T47D (cell line): ENCODE measurements around the gene SLC38A10.
A peak's percentile ranks its signal among the peaks of the same experiment; 100 is the strongest.

Source experiments
- DNase-seq, 2 experiments: peaks; one replicate each; pipeline versions ENCODE4 v3.0.0 to v3.0.0-alpha.2; 2011 to 2012; ENCODE audit warnings: low read depth in 1 of 2, low spot score in 1 of 2
- JUND ChIP-seq: IDR thresholded peaks from 2 replicates; pipeline ENCODE4 v1.6.1; 2012; ENCODE audit warnings: low read depth
- in situ Hi-C: cut with HindIII; loops from 2 replicates; pipeline ENCODE4 v1.10.0; 2016; ENCODE audit warnings: low sequenced_read_pairs, low pct_unique_long_range_greater_than_20kb

The SLC38A10 gene

DNA sequence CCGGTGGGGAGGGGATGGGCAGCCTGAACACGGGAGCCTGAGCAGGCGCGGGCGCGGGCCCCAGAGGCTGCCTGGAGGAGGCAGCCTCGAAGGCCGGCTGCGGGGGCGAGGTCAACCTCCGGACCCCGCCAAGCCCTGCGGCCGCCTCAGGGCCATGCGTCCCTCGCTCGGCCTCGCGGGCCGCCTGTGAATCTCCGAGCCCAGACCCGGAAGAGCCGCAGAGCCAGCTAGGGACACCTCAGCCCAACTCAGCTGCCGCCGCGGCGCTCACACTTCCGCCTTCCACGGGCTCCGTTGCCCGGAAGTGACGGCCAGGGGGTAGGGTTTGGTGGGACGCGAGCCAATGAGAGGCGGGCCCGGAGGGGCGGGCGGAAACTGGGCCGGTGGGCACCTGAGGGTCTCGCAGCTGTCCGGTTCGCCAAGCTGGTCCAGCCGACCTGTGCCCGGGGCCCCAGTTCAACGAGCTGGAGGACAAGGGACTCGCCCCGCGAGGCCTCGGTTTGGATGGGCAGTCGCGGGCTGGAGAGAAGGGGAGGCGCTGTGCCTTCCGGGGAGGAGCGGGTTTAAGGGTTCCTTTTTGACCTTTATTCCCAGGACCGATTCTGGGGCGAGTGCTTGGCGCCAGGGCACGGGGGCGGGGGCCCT, at the start of gene SLC38A10:
SLC38A10 (minus strand) TSS at position 277 of the 645 bp plus-strand sequence. CDS start 386 bp downstream, outside the sequence.
- DNase-seq = peak; percentile 89 to 99
- in situ Hi-C loops = no loop called here
- no peak for TF ChIP-seq JUND

DNA sequence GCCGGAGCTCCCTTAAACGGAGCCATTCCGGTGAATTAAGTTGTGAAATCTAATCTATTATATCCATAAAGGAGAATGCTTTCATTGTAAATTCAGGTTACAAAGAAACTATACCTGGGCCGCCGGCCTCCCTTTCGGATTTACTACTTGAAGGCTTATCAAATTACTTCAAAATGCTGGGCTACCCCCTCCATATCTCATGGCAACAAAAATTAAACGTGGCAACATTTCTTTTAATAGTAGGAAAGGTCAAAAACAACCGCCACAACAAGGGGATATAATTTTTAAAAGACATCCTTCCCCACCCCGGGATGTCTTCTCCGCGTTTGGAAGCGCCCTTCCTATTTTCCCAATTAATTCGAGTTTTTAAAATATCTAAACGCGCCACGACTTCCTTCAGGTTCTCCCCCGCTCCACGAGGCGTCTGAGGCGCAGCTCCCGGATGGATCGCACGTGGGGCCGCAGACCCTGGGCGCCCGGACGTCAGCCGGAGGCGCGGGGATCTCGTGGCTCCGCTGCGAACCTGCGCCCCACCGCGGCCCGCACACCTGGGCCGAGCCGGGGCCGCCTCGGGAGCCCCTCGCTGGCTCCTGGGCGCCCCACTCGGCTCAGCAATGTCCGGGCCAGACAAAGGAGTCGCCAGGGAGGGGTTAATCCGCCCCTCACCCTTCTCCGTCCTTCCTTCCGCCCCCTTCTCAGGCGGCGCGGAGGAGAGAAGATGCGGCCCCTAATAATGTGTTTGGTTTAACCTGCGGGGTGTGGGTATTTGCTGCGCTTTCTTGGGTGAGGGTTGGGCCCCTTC, 47.4 kb upstream of the SLC38A10 start:
- TF ChIP-seq JUND = no peak
- in situ Hi-C loops = no loop called here
- no peak for DNase-seq

DNA sequence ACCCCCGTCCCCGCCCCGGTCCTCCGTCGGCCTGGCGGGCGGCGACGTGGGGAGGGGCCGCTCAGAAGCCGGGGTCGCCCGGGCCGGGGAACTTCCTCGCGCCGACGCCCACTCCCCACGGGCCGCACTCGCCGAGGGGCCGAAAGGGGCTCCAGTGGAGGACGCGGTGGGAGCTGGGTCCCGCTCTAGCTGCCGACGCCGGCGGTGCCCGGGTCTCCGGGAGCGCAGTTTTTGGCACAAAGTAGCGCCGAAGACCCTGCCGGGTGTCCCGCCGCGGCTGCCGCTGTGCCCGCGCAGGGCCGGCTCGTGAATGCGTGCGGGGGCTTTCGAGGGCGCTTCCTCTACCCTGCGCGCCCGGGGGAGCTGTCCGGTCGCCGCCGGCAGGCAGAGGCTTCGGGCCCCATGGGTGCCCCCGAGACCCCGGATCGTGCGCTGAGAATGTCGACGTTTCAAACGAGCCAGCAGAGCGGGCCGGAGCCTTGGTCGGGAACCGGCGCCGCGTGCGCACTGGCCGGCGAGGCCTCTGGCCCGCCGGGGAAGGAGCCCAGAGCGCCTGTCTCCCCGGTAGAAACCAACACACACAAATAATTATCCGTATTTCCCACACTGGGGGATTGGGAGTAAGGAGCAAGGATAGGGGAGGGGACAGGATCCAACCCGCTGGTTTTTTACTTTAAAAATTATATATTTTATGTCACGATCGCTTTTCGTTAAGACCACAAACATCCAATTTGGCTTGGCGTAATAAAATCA, 46.6 kb upstream of the SLC38A10 start:
- in situ Hi-C loops = no loop called here
- no peak for TF ChIP-seq JUND
- DNase-seq = no peak

DNA sequence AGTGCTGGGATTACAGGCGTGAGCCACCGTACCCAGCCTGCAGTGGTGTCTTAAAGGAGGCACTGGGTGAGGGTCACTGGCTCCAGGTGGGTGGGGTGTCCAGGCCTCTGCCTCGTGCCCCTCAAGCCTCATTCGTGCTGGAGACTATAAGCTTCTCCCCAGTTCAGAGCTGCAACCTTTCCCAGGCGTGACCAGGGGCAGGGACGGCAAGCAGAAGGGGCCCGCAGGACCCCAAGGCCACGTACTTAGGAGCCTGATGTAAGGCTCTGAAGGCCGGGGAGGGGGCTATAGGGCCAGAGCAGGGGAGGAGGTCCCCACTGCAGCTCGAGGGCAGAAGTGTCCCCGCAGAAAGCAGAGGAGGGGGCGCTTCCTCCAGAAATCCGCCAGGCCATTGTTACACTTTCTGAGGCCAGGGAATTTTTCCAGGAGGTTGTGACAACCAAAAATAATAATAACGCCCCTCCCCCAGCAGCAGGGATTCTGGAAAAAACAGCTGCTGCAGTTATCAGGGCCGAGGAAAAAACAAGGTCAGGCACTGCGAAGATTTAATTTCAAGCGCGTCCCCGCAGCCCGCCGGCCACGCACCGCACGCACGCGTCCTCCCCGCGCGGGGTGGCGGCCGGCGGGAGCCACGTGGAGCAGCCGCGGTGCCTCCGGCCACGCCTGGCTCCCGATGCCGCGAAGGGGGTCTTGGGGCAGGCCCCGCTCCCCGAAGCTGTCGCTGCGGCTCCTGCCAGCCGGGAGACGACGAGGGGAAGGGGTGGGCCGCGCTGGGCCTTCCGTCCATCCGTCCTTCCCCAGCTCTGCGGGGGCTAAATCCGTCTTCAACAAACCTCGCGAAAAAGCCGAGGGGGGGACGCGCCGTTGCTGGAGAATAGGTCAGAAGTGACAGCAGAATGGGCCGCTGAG, 45.8 kb upstream of the SLC38A10 start:
- in situ Hi-C loops = no loop called here
- no peak for TF ChIP-seq JUND
- no peak for DNase-seq

DNA sequence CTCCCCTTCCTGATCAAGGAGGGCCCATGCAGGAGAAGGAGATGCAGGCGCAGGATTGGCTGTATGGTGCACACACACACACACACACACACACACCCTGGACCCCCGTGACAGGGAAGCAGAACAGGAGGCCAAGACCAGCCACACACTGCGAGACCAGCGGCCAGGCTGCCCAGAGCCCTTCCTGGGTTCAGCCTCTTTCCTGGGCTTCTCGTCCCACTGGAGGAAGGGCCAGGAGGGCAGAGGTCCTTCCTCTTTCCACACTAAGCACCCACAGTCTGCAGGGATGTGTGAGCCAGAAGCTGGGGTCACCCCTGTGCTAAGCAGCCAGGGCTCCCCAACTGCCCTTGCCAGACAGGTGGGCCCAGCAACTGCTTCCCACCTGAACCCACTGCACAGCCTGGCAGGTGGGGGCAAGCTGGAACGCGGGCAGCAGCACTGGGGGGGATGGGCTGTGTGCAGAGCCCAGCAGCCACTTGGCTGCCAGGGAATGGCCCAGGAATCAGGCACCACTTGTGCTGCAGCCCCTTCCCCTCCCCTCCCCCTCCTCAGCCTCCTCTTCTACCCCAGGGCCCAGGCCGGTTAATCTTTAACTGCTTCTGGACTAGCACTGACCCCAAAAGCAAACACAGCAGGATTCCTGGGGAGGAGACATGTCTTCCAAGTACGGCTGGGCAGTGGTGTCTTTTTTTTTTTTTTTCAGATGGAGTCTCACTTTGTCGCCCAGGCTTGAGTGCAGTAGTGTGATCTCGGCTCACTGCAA, 44.6 kb upstream of the SLC38A10 start:
- TF ChIP-seq JUND = no peak
- in situ Hi-C loops = no loop called here
- DNase-seq = no peak

DNA sequence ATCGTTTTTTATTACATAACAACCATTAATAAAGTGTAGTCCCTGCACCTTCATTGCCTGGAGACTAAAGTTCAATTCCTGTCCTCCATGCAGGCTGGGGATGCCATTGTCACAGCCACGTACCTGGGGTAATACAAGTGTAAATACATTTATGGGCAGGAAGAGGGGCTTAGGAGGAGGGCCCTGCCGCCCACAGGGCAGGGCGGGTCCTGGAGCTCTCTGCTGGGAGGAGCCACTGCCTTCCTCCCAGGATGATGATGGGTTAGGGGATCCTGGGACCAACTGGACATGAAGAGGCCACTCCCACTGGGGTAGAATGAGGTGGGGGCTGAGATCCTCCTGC, 44.1 kb upstream of the SLC38A10 start:
- no peak for DNase-seq
- TF ChIP-seq JUND = no peak

DNA sequence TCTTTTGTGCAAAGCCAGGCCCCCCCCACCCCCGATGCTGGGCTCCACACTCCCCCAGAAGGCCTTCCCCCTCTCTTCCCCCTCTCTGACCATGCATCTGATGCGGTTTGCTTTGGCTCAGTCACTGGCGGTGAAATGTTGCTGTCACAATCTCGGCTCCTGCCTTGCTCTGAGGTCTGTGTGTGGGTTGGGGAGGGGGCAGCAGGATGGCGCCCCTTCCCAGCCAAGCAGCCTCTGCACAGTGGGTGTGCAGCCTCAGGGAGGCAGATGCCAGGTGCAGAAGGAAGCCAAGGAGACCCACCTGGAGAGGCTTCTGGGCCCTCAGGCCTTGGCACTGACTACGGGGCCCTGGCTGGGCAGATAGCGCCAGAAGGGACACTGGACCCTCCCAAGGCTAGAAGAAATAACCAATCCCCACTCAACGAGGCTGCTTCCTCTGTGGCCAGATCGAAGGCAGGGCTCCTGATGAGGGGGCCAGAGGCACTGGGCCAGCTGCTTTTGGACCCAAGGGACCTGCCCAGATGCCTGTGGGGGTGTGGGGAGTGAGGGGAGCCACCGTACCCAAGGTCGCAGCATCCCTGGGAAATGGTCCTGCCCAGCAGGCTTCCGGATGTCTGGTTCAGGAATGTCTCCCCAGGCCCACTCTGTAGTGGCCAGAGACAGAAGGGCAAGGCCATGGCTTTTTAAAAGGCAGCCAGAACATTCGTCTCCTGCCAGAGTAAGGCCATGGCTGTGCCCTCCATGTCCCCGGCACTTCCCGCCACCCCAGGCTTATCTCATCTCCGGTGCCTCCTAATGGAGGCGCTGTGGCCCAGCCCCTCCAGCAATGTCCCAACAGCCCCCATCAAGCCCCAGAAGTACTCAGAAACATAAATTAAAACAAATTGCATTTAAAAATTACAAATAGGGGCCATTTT, 43.4 kb upstream of the SLC38A10 start:
- no peak for TF ChIP-seq JUND
- no peak for DNase-seq
- in situ Hi-C loops = no loop called here

More for the DNA sequence above, 44.1 kb upstream of the SLC38A10 start:
- in situ Hi-C loops = no loop called here

DNA sequence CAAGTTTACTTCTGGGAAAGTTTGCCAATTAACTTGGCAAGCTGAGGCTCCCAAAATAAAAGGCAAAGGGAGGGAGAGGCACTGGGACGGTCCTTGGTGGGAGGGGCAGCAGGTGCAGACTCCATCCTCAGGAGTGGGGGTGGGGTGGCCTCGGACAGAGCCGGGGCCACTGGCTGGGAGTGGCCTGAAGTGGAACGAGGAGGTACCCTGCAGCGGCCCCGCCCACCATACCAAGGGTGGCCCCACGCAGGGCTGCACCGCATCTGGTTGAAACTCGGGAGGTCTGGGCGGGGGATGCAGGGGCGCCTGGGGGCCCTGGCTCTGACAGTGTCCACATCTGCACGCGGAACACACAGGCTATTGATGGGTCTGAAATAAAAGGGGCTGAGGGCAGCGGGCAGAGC, 42.4 kb upstream of the SLC38A10 start:
- in situ Hi-C loops = no loop called here
- TF ChIP-seq JUND = no peak
- peak; percentile 63 to 80 for DNase-seq

DNA sequence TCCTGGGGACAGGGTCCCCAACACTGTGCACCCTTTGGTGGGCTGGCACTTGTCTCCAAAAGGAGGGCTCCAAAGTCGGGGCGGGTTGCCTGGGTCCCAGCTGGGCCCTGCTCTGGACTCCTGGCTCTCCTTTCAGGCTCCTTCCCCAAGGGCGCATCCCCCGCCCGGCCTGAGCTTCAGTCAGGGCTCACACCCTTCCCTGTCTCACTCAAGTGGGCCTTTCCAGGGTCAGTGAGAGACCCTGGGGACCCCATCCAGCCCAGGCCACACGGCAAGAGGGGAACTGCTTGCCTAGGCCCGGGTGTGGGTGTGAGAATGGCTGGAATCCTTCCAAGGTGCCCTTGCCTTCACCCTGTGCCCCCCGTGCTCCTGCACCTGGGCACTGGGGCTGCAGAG, 41.8 kb upstream of the SLC38A10 start:
- DNase-seq = no peak
- in situ Hi-C loops = no loop called here
- no peak for TF ChIP-seq JUND

DNA sequence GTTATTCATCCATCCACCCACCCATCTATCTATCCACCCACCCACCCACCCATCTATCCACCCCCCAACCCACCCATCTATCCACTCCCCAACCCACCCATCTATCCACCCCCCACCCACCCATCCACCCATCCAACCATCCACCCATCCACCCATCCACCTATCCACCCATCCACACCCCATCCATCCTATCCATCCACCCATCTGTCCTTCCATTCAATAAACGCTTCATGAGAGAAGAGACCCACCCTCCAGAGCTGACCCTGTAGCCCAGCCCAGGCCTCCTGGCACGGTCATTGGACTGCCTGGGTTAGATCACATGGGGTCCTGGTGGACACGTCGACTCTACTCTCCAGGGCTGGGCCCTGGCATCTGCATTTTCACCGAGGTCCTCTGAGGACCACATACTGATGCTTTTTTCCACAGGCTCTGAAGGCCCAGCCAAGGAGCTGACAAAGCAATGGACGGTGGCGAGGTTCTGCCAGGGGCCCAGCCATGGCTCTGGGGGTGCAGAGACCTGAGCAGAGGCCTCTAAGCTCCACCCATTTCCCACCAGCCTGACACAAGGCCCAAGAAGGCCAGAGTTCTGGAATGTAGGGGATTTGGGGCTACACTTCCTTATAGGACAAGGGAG, 41.3 kb upstream of the SLC38A10 start:
- DNase-seq = no peak
- in situ Hi-C loops = no loop called here
- TF ChIP-seq JUND = no peak
